HG03558 (cell line): ENCODE measurements around the gene LHX3.

Experiments
- ATAC-seq: cut with Tn5 transposase; IDR thresholded peaks from one replicate; pipeline ENCODE4 v1.9.1; 2021; ENCODE audit warnings: moderate number of reproducible peaks; ENCODE audit not compliant: unreplicated experiment; ENCODE audit errors: extremely low read depth

The LHX3 gene

GRCh38 chr9:136211006-136211405, 6.1 kb upstream of the LHX3 start:
- ATAC-seq = no peak

GRCh38 chr9:136210276-136210675, 5.3 kb upstream of the LHX3 start:
- no peak for ATAC-seq

- ATAC-seq = no peak
Measured at GRCh38 chr9:136209786-136210185, 4.9 kb upstream of the LHX3 start.

GRCh38 chr9:136209232-136209631, 4.3 kb upstream of the LHX3 start:
- no peak for ATAC-seq

GRCh38 chr9:136208675-136209074, 3.7 kb upstream of the LHX3 start:
- no peak for ATAC-seq

- ATAC-seq = no peak
Measured at GRCh38 chr9:136207616-136208015, 2.7 kb upstream of the LHX3 start.

- ATAC-seq = no peak
Measured at GRCh38 chr9:136206602-136207275, 1.8 kb upstream of the LHX3 start.

- ATAC-seq = no peak
Measured at GRCh38 chr9:136205707-136205992, 722 bp upstream of the LHX3 start.

- ATAC-seq = no peak
Measured at GRCh38 chr9:136204145-136204805, 653 bp downstream of the LHX3 start.

- no peak for ATAC-seq
Measured at GRCh38 chr9:136203408-136204144, 1.4 kb downstream of the LHX3 start.

- ATAC-seq = no peak
Measured at GRCh38 chr9:136202454-136203407, 2.2 kb downstream of the LHX3 start.

- ATAC-seq = no peak
Measured at GRCh38 chr9:136201609-136202453, 3.1 kb downstream of the LHX3 start.

GRCh38 chr9:136201174-136201573, 3.8 kb downstream of the LHX3 start:
- no peak for ATAC-seq

GRCh38 chr9:136200424-136200823, 4.5 kb downstream of the LHX3 start:
- no peak for ATAC-seq

GRCh38 chr9:136199391-136200288, 5.3 kb downstream of the LHX3 start:
- no peak for ATAC-seq

GRCh38 chr9:136198605-136199083, 6.3 kb downstream of the LHX3 start:
- ATAC-seq = no peak

GRCh38 chr9:136197930-136198604, 6.9 kb downstream of the LHX3 start:
- no peak for ATAC-seq
